Mesenchymal stem cell (in vitro differentiated cells and primary cell): Measurements from ENCODE around the gene FGFBP1.

Experiments
- DNase-seq: peaks from one replicate; pipeline ENCODE4 v3.0.0-alpha.2; 2013
- H2AFZ ChIP-seq: one replicate; pipeline ENCODE4 v1.6.1; 2013; ENCODE audit warnings: low read depth, mild to moderate bottlenecking, control low read depth, inconsistent platforms, low read length, moderate library complexity
- H2AK5ac ChIP-seq: 2 replicates; pipeline ENCODE4 v1.6.1; 2013; ENCODE audit warnings: low read length, moderate library complexity, mild to moderate bottlenecking, inconsistent platforms; ENCODE audit not compliant: severe bottlenecking
- H2BK120ac ChIP-seq: one replicate; pipeline ENCODE4 v1.6.1; 2013; ENCODE audit warnings: low read depth, mild to moderate bottlenecking, inconsistent platforms, low read length, moderate library complexity
- H2BK12ac ChIP-seq, 2 experiments: one replicate each; pipeline ENCODE4 v1.6.1; 2013; ENCODE audit warnings: inconsistent platforms in 2 of 2, low read length in 2 of 2, mild to moderate bottlenecking in 2 of 2, moderate library complexity in 2 of 2, control low read depth in 1 of 2
- H2BK15ac ChIP-seq: one replicate; pipeline ENCODE4 v1.6.1; 2013; ENCODE audit warnings: mild to moderate bottlenecking, low read depth, inconsistent platforms; ENCODE audit not compliant: poor library complexity, severe bottlenecking
- H2BK5ac ChIP-seq: 2 replicates; pipeline ENCODE4 v1.6.1; 2013; ENCODE audit warnings: low read depth, mild to moderate bottlenecking, low read length, control low read depth, inconsistent platforms; ENCODE audit not compliant: poor library complexity, severe bottlenecking
- H3K14ac ChIP-seq, 2 experiments: one replicate each; pipeline ENCODE4 v1.6.1; 2013; ENCODE audit warnings: inconsistent platforms in 2 of 2, low read length in 2 of 2, control low read depth in 1 of 2, mild to moderate bottlenecking in 1 of 2, moderate library complexity in 1 of 2
- H3K18ac ChIP-seq, 2 experiments: one replicate each; pipeline ENCODE4 v1.6.1; 2013; ENCODE audit warnings: inconsistent platforms in 2 of 2, low read length in 2 of 2, control low read depth in 1 of 2, low read depth in 1 of 2, mild to moderate bottlenecking in 1 of 2
- H3K23ac ChIP-seq, 2 experiments: one replicate each; pipeline ENCODE4 v1.6.1; 2013; ENCODE audit warnings: inconsistent platforms in 2 of 2, low read length in 2 of 2, mild to moderate bottlenecking in 2 of 2, moderate library complexity in 2 of 2, control low read depth in 1 of 2
- H3K27ac ChIP-seq: 2 replicates; pipeline ENCODE4 v1.5.1; 2013; ENCODE audit warnings: mild to moderate bottlenecking, moderate library complexity, low read length, control low read depth, inconsistent platforms; ENCODE audit not compliant: poor library complexity, severe bottlenecking
- H3K27me3 ChIP-seq, 2 experiments: 2 replicates each; pipeline versions ENCODE4 v1.6.1 to v1.7.0; 2013; ENCODE audit warnings: low read length in 2 of 2, mild to moderate bottlenecking in 2 of 2, moderate library complexity in 2 of 2, control low read depth in 1 of 2, inconsistent platforms in 1 of 2; ENCODE audit not compliant: control insufficient read depth in 1 of 2, insufficient read depth in 1 of 2
- H3K36me3 ChIP-seq, 2 experiments: 2 replicates each; pipeline versions ENCODE4 v1.6.1 to v1.7.0; 2013; ENCODE audit warnings: low read length in 2 of 2, control low read depth in 1 of 2, inconsistent platforms in 1 of 2, low read depth in 1 of 2, mild to moderate bottlenecking in 1 of 2; ENCODE audit not compliant: insufficient read depth in 2 of 2, control insufficient read depth in 1 of 2
- H3K4ac ChIP-seq, 2 experiments: one replicate each; pipeline ENCODE4 v1.6.1; 2013; ENCODE audit warnings: inconsistent platforms in 2 of 2, low read length in 2 of 2, mild to moderate bottlenecking in 2 of 2, moderate library complexity in 2 of 2, control low read depth in 1 of 2, low read depth in 1 of 2
- H3K4me1 ChIP-seq: 2 replicates; pipeline ENCODE4 v1.6.1; 2013; ENCODE audit warnings: low read depth, low read length, control low read depth; ENCODE audit not compliant: control insufficient read depth, insufficient read depth
- H3K4me2 ChIP-seq: 2 replicates; pipeline ENCODE4 v1.6.1; 2013; ENCODE audit warnings: low read length, mild to moderate bottlenecking, inconsistent platforms; ENCODE audit not compliant: poor library complexity, severe bottlenecking
- H3K4me3 ChIP-seq, 2 experiments: 2 replicates each; pipeline versions ENCODE4 v1.5.1 to v1.7.0; 2013; ENCODE audit warnings: low read length in 2 of 2, mild to moderate bottlenecking in 2 of 2, control low read depth in 1 of 2, low read depth in 1 of 2; ENCODE audit not compliant: insufficient read depth in 1 of 2
- H3K79me1 ChIP-seq: replicated peaks from 2 replicates; pipeline ENCODE4 v1.6.1; 2013; ENCODE audit warnings: mild to moderate bottlenecking, control low read depth, low read length, inconsistent platforms; ENCODE audit not compliant: poor library complexity, severe bottlenecking
- H3K9ac ChIP-seq: 2 replicates; pipeline ENCODE4 v1.7.0; 2013; ENCODE audit warnings: mild to moderate bottlenecking, low read length, moderate library complexity
- H3K9me3 ChIP-seq: 2 replicates; pipeline ENCODE4 v1.7.0; 2013; ENCODE audit warnings: mild to moderate bottlenecking, low read length; ENCODE audit not compliant: control insufficient read depth
- H4K8ac ChIP-seq: one replicate; pipeline ENCODE4 v1.6.1; 2013; ENCODE audit warnings: inconsistent platforms, mild to moderate bottlenecking, low read length, moderate library complexity
- H4K91ac ChIP-seq: one replicate; pipeline ENCODE4 v1.6.1; 2013; ENCODE audit warnings: mild to moderate bottlenecking, low read length, inconsistent platforms
- WGBS: methylation state at CpG from one replicate; pipeline ENCODE4 v1.1.7; 2013; ENCODE audit warnings: mixed read lengths; 5-methylcytosine and 5-hydroxymethylcytosine counted together

Gene FGFBP1

DNA sequence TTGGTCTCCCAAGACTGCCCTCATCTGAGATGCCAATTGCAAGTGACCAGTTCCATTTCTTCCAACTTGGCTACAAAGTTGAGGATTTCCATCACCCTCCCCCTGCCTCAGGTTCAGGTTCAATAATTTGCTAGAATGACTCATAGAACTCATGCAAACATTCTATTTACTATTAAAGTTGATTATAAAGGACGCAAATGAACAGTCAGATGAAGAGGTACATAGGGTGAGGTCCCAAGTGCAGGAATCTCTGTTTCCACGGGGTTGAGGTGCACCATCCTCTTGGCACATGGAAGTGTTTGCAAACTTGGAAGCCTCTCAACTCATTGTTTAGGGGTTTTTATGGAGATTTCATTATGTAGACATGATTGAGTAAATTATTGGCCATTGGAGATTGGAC is 41.0 kb downstream of the FGFBP1 start:
- no peaks in the 10 kb centered on the region for H3K79me1 ChIP-seq
- H2AFZ ChIP-seq, result no peak overlapping the region
- H2AK5ac ChIP-seq, result no peak overlapping the region
- no peak overlapping the region for H2BK5ac ChIP-seq
- no peak overlapping the region for H3K9ac ChIP-seq
- DNase-seq, result no peak
- H3K27ac ChIP-seq, result no peak overlapping the region
- H3K4ac ChIP-seq, result no peak overlapping the region
- H3K9me3 ChIP-seq, result no peaks in the 10 kb centered on the region
- no peak overlapping the region for H4K91ac ChIP-seq
- no peak overlapping the region for H2BK12ac ChIP-seq
- no peak overlapping the region for H2BK15ac ChIP-seq
- H3K18ac ChIP-seq, result no peak overlapping the region
- H3K27me3 ChIP-seq, result no peaks in the 10 kb centered on the region
- 94% methylated on average over 2 of the region's 2 CpGs for WGBS
- H2BK120ac ChIP-seq, result no peak overlapping the region
- H4K8ac ChIP-seq, result no peak overlapping the region
- H3K4me3 ChIP-seq, result no peak overlapping the region
- H3K14ac ChIP-seq, result no peak overlapping the region
- H3K4me1 ChIP-seq, result peaks cover 2% of the 10 kb centered on the region
- H3K36me3 ChIP-seq, result no peaks in the 10 kb centered on the region
- no peak overlapping the region for H3K4me2 ChIP-seq
- H3K23ac ChIP-seq, result no peak overlapping the region

DNA sequence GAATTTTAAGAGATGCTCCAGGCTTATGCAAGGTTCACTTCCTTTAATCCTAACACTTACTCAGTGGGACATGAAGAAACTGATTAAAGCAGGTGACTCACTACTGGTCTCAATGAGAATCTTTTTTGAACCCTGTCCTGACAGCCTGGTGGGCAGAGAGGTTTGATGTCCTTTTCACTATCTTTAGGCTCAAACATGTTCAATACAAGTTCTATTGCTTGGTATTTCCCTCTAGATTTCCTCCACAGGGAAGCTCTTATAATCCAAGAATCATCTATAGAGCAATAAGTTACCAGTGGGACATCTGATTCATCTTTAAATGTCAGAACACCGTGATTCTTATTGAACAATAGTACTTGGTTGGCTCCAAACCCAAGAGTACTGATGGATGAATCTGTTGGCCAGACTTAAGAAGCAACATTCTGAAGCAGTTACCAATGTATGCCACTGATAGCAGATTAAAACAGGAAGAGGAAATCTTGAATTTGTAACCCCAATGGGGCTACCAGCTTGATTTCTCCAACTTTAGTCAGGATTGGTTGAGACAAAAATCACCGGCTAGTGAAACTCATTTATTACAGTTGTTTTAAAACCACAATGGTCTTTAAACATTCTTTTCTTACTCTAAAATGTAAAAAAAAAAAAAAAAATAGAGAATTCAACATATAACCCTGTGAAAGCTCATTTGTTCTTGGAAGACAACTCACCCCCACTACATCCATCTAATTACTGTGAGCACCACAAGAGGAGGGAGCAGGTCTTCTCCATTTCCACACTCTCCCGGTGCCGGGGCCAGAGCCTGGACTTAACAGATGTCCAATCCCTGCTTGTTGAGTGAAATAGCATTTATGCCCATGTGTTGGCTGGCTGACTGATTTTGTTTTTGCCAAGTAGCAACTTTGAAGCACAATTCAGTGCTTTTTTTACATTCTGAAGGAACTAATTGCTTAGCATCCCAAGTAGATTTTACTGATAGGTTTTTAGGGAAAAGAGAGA is 43.3 kb downstream of the FGFBP1 start:
- H3K4me2 ChIP-seq, result no peak overlapping the region
- H4K91ac ChIP-seq, result no peak overlapping the region
- no peak overlapping the region for H3K23ac ChIP-seq
- no peak overlapping the region for H2BK15ac ChIP-seq
- H2BK5ac ChIP-seq, result no peak overlapping the region
- no peak overlapping the region for H3K4ac ChIP-seq
- H3K4me1 ChIP-seq, result peaks cover 3% of the 10 kb centered on the region
- no peak overlapping the region for H2BK120ac ChIP-seq
- H4K8ac ChIP-seq, result no peak overlapping the region
- no peak overlapping the region for H2AK5ac ChIP-seq
- H3K79me1 ChIP-seq, result no peaks in the 10 kb centered on the region
- H2BK12ac ChIP-seq, result no peak overlapping the region
- no peak overlapping the region for H3K14ac ChIP-seq
- 84% methylated on average over 3 of the region's 4 CpGs for WGBS
- H3K27ac ChIP-seq, result no peak overlapping the region
- no peak overlapping the region for H3K4me3 ChIP-seq
- no peaks in the 10 kb centered on the region for H3K27me3 ChIP-seq
- H2AFZ ChIP-seq, result no peak overlapping the region
- no peaks in the 10 kb centered on the region for H3K9me3 ChIP-seq
- DNase-seq, result peak; percentile 18
- peak overlapping the region; percentile 78 for H3K9ac ChIP-seq
- no peaks in the 10 kb centered on the region for H3K36me3 ChIP-seq
- H3K18ac ChIP-seq, result no peak overlapping the region

DNA sequence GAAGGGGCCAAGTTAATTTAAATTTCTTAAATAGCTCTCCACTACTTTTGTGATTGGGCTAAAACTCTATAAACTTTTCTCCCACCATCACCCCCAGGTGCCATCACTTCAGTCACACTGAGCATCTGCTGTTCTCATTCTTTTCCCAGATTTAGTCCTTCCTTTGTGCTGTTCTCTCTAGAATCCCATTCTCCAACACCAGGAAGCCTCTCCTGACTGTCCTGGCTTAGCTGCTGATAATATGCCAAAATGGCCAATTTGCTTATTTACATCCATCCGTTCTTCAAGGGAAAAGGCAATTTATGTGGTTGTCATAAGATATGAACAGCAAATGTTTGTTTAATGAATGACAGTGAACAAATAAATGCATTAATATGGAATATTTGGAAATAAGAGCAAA is 44.1 kb downstream of the FGFBP1 start:
- WGBS, result 88% methylated on average over 1 of the region's 1 CpG
- H3K4me3 ChIP-seq, result no peak overlapping the region
- peak overlapping the region; percentile 26 for H3K27ac ChIP-seq
- H2BK12ac ChIP-seq, result no peak overlapping the region
- H3K4me2 ChIP-seq, result no peak overlapping the region
- no peak overlapping the region for H3K23ac ChIP-seq
- peaks cover 3% of the 10 kb centered on the region for H3K4me1 ChIP-seq
- no peaks in the 10 kb centered on the region for H3K36me3 ChIP-seq
- no peak overlapping the region for H2BK15ac ChIP-seq
- no peak overlapping the region for H2AFZ ChIP-seq
- H2AK5ac ChIP-seq, result peak overlapping the region; percentile 14
- no peaks in the 10 kb centered on the region for H3K9me3 ChIP-seq
- no peak overlapping the region for H3K14ac ChIP-seq
- no peak overlapping the region for H2BK5ac ChIP-seq
- H4K8ac ChIP-seq, result no peak overlapping the region
- H3K79me1 ChIP-seq, result no peaks in the 10 kb centered on the region
- no peak overlapping the region for H2BK120ac ChIP-seq
- no peak overlapping the region for H4K91ac ChIP-seq
- H3K9ac ChIP-seq, result peak overlapping the region; percentile 78
- H3K4ac ChIP-seq, result no peak overlapping the region
- no peak overlapping the region for H3K18ac ChIP-seq
- no peaks in the 10 kb centered on the region for H3K27me3 ChIP-seq
- no peak for DNase-seq

DNA sequence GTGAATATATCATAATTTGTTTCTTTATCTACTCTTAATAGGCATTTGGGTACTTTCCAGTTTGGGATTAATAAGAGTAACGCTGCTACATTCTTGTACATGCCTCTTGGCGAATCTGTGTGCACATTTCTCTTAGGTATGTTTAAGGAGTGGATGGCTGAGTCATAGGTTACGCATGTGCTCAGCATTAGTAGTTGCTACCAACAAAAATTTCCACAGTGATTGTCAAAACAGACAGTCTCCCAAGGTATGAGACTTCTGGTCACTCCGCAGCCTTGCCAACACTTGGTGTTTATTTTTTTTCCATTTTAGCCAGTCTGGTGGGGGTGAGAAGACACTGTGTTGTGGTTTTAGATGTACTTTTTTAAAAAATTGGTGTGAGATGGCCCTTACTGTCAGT is 44.6 kb downstream of the FGFBP1 start:
- H3K18ac ChIP-seq, result no peak overlapping the region
- H4K8ac ChIP-seq, result no peak overlapping the region
- no peak overlapping the region for H3K4me3 ChIP-seq
- H3K27ac ChIP-seq, result peak overlapping the region; percentile 26
- H3K36me3 ChIP-seq, result no peaks in the 10 kb centered on the region
- H3K4ac ChIP-seq, result no peak overlapping the region
- no peak overlapping the region for H3K4me2 ChIP-seq
- H3K9ac ChIP-seq, result peak overlapping the region; percentile 78
- H3K27me3 ChIP-seq, result no peaks in the 10 kb centered on the region
- no peak overlapping the region for H4K91ac ChIP-seq
- no peak overlapping the region for H2BK15ac ChIP-seq
- no peak overlapping the region for H2BK120ac ChIP-seq
- no peak overlapping the region for H2BK5ac ChIP-seq
- no peak overlapping the region for H2AK5ac ChIP-seq
- H3K79me1 ChIP-seq, result no peaks in the 10 kb centered on the region
- no peaks in the 10 kb centered on the region for H3K9me3 ChIP-seq
- no peak overlapping the region for H2AFZ ChIP-seq
- H3K4me1 ChIP-seq, result peaks cover 3% of the 10 kb centered on the region
- H3K14ac ChIP-seq, result no peak overlapping the region
- H2BK12ac ChIP-seq, result no peak overlapping the region
- H3K23ac ChIP-seq, result no peak overlapping the region
- peak; percentile 92 for DNase-seq
- 11% methylated on average over 3 of the region's 4 CpGs for WGBS
